ENCODE measurements around the gene KLHDC9. TPM values are rescaled to one million over a fixed set of nuclear protein-coding genes. Genes with fewer than 3 reads are reported as not detected.
A peak's percentile ranks its signal among the peaks of the same experiment; 100 is the strongest.

KLHDC9 gene
- total RNA-seq, 1 donor from 2014 or later = 1.7 TPM

GRCh38 chr1:161130266-161130665 lies 32.1 kb downstream of the KLHDC9 start:
- DNase-seq (ENCODE audit: low read depth in 2 of 2) = peak in 1 of 2 donors; percentile 65

GRCh38 chr1:161131523-161132409 lies 33.6 kb downstream of the KLHDC9 start:
- peak in 1 of 2 donors; percentile 38 for DNase-seq (ENCODE audit: low read depth in 2 of 2)

GRCh38 chr1:161132410-161133219 lies 34.5 kb downstream of the KLHDC9 start, which contains the start of gene DEDD:
DEDD (minus strand) TSS chr1:161132667; CDS start chr1:161124462, 8,205 bp downstream.
- DNase-seq (ENCODE audit: low read depth in 2 of 2) = peak; percentile 91 to 96

GRCh38 chr1:161133220-161133740 lies 35.1 kb downstream of the KLHDC9 start:
- DNase-seq (ENCODE audit: low read depth in 2 of 2) = peak in 1 of 2 donors; percentile 17

GRCh38 chr1:161137881-161138280 lies 39.7 kb downstream of the KLHDC9 start:
- DNase-seq (ENCODE audit: low read depth in 2 of 2) = no peak

GRCh38 chr1:161138431-161138830 lies 40.3 kb downstream of the KLHDC9 start:
- no peak for DNase-seq (ENCODE audit: low read depth in 2 of 2)

GRCh38 chr1:161139766-161140165 lies 41.6 kb downstream of the KLHDC9 start:
- peak; percentile 66 to 74 for DNase-seq (ENCODE audit: low read depth in 2 of 2)

- DNase-seq (ENCODE audit: low read depth in 2 of 2) = no peak
Measured at GRCh38 chr1:161140755-161141400, 42.7 kb downstream of the KLHDC9 start.

GRCh38 chr1:161145832-161146231 lies 47.7 kb downstream of the KLHDC9 start:
- no peak for DNase-seq (ENCODE audit: low read depth in 2 of 2)

Other genes with a start within 250 kb of the KLHDC9 start
- not detected in 2 replicates for gene CD244, start 235.5 kb upstream of the KLHDC9 start, total RNA-seq
- not detected in 2 replicates for gene ITLN1, start 213.2 kb upstream of the KLHDC9 start, total RNA-seq
- not detected in 2 replicates for gene ITLN2, start 143.6 kb upstream of the KLHDC9 start, total RNA-seq
- 92.2 and 191 TPM in 2 replicates for gene F11R, start 77.2 kb upstream of the KLHDC9 start, total RNA-seq
- gene TSTD1, start 59.4 kb upstream of the KLHDC9 start, total RNA-seq = 6.0 and 6.7 TPM in 2 replicates
- 83.2 and 94.9 TPM in 2 replicates for gene USF1, start 52.4 kb upstream of the KLHDC9 start, total RNA-seq
- not detected in 2 replicates for gene ARHGAP30, start 28.5 kb upstream of the KLHDC9 start, total RNA-seq
- gene NECTIN4, start 8.8 kb upstream of the KLHDC9 start, total RNA-seq = under 0.01 and 0.26 TPM in 2 replicates
- 27.7 and 31.1 TPM in 2 replicates for gene PFDN2, start 19.7 kb downstream of the KLHDC9 start, total RNA-seq
- gene NIT1, start 19.7 kb downstream of the KLHDC9 start, total RNA-seq = 8.6 and 10.0 TPM in 2 replicates
- 32.3 and 60.6 TPM in 2 replicates for gene DEDD, start 34.3 kb downstream of the KLHDC9 start, total RNA-seq
- gene UFC1, start 55.6 kb downstream of the KLHDC9 start, total RNA-seq = 108 and 127 TPM in 2 replicates
- gene USP21, start 61.1 kb downstream of the KLHDC9 start, total RNA-seq = 3.3 and 5.6 TPM in 2 replicates
- 13.0 and 18.3 TPM in 2 replicates for gene PPOX, start 68.1 kb downstream of the KLHDC9 start, total RNA-seq
- 17.5 and 28.6 TPM in 2 replicates for gene B4GALT3, start 79.1 kb downstream of the KLHDC9 start, total RNA-seq
- gene ADAMTS4, start 100.7 kb downstream of the KLHDC9 start, total RNA-seq = 12.5 and 15.8 TPM in 2 replicates
- gene NDUFS2, start 104.0 kb downstream of the KLHDC9 start, total RNA-seq = 196 and 206 TPM in 2 replicates
- gene FCER1G, start 116.9 kb downstream of the KLHDC9 start, total RNA-seq = 0.13 and 0.26 TPM in 2 replicates
- gene APOA2, start 125.3 kb downstream of the KLHDC9 start, total RNA-seq = not detected in 2 replicates
- 12.2 and 14.4 TPM in 2 replicates for gene TOMM40L, start 127.7 kb downstream of the KLHDC9 start, total RNA-seq
- gene NR1I3, start 139.8 kb downstream of the KLHDC9 start, total RNA-seq = not detected in 2 replicates
- gene PCP4L1, start 160.4 kb downstream of the KLHDC9 start, total RNA-seq = not detected in 2 replicates
- gene MPZ, start 211.6 kb downstream of the KLHDC9 start, total RNA-seq = 1.5 and 2.0 TPM in 2 replicates
- 18.0 and 21.5 TPM in 2 replicates for gene SDHC, start 216.0 kb downstream of the KLHDC9 start, total RNA-seq

Measured in dermis microvascular lymphatic vessel endothelial cell (primary cell).